K562 (cell line): ENCODE data around the gene ENDOU. TPM values are rescaled to one million over a fixed set of nuclear protein-coding genes. Genes with fewer than 3 reads are reported as not detected.
A peak's percentile ranks its signal among the peaks of the same experiment; 100 is the strongest.

Experiments
- ATAC-seq: fragments of 200-7000 bp; cut with Tn5 transposase; 3 replicates; pipeline ENCODE4 v1.9.1; 2020; ENCODE audit warnings: moderate library complexity
- BruUV-seq: library from RNA; stranded (reverse); fragments of 400-500 nt; replicated peaks from 2 replicates; lab custom pipeline; 2021; lab: Mats Ljungman, UMichigan
- CTCF ChIA-PET: fragments of 300-600 bp; formaldehyde crosslinking; extraction: SDS; loops from one replicate; lab custom pipeline; 2021; ENCODE audit warnings: low intra/inter-chr PET ratio; lab: Yijun Ruan, JAX
- POLR2A ChIA-PET: fragments of 300-600, 350-650 bp; sonication (Branson Sonifier 250); formaldehyde crosslinking; extraction: SDS; loops from one replicate; lab custom pipeline; 2021; ENCODE audit warnings: antibody characterized with exemption, inconsistent platforms; lab: Yijun Ruan, JAX
- DNase-seq, 4 experiments: peaks; one replicate each; pipeline versions ENCODE4 v3.0.0 to v3.0.0-alpha.2; 2011 to 2018; ENCODE audit warnings: low spot score in 3 of 4, mixed read lengths in 3 of 4; ENCODE audit errors: extremely low read depth in 1 of 4
- FAIRE-seq: peaks from 2 replicates; lab custom pipeline; 2011; peaks lifted over from hg19 to GRCh38; lab: Jason Lieb, UNC
- H2AFZ ChIP-seq: 2 replicates; pipeline ENCODE4 v1.6.0; 2011; ENCODE audit warnings: low read depth, low read length, control low read depth, inconsistent platforms
- H3K27ac ChIP-seq: fragments of 200-600 bp; 3 replicates; pipeline ENCODE4 v1.8.0; 2011; ENCODE audit warnings: low read depth, mild to moderate bottlenecking, control low read depth, inconsistent platforms, low read length, moderate library complexity, mixed read lengths; ENCODE audit errors: extremely low read depth
- H3K27me3 ChIP-seq, 2 experiments: fragments of 300-600 bp in 1 of 2; 2 replicates in 1 of 2; 3 replicates in 1 of 2; pipeline versions ENCODE4 v1.6.0 to v1.8.0; 2011; ENCODE audit warnings: inconsistent platforms in 2 of 2, low read length in 2 of 2, mild to moderate bottlenecking in 1 of 2, mixed read lengths in 1 of 2, moderate library complexity in 1 of 2; ENCODE audit not compliant: control insufficient read depth in 2 of 2, insufficient read depth in 2 of 2
- H3K36me3 ChIP-seq: fragments of 300-600 bp; 3 replicates; pipeline ENCODE4 v1.8.0; 2011; ENCODE audit warnings: mild to moderate bottlenecking, low read length, inconsistent platforms; ENCODE audit not compliant: control insufficient read depth, insufficient read depth
- H3K4me1 ChIP-seq, 2 experiments: fragments of 200-600 bp in 1 of 2; replicated peaks in 1 of 2; 2 replicates in 1 of 2; 3 replicates in 1 of 2; pipeline versions ENCODE4 v1.5.1 to v1.8.0; 2011; ENCODE audit warnings: inconsistent platforms in 2 of 2, low read length in 2 of 2, mild to moderate bottlenecking in 1 of 2, mixed read lengths in 1 of 2, moderate library complexity in 1 of 2; ENCODE audit not compliant: control insufficient read depth in 2 of 2, insufficient read depth in 2 of 2
- H3K4me2 ChIP-seq: 2 replicates; pipeline ENCODE4 v1.6.1; 2011; ENCODE audit warnings: low read length, control low read depth, inconsistent platforms, mixed read lengths; ENCODE audit not compliant: insufficient read depth
- H3K4me3 ChIP-seq: fragments of 200-600 bp; sonication (generic), shearing (Covaris generic); 2 replicates; pipeline ENCODE4 v1.5.1; 2016; ENCODE audit warnings: control low read depth, inconsistent platforms
- H3K79me2 ChIP-seq: fragments of 200-600 bp; 3 replicates; pipeline ENCODE4 v1.8.0; 2011; ENCODE audit warnings: low read length, inconsistent platforms; ENCODE audit not compliant: control insufficient read depth, insufficient read depth
- H3K9ac ChIP-seq, 2 experiments: 2 replicates each; pipeline versions ENCODE4 v1.6.0 to v1.6.1; 2011; ENCODE audit warnings: low read depth in 2 of 2, low read length in 2 of 2, control low read depth in 1 of 2, inconsistent platforms in 1 of 2, mild to moderate bottlenecking in 1 of 2, mixed read lengths in 1 of 2; ENCODE audit not compliant: insufficient read depth in 1 of 2
- H3K9me1 ChIP-seq: one replicate; pipeline ENCODE4 v1.6.0; 2011; ENCODE audit warnings: inconsistent platforms, mild to moderate bottlenecking, low read length, moderate library complexity; ENCODE audit not compliant: control insufficient read depth, insufficient read depth
- H3K9me3 ChIP-seq: replicated peaks from 2 replicates; pipeline ENCODE4 v1.5.1; 2011; ENCODE audit warnings: low read depth, low read length, inconsistent platforms; ENCODE audit not compliant: control insufficient read depth, insufficient read depth
- H4K20me1 ChIP-seq: replicated peaks from 2 replicates; pipeline ENCODE4 v1.6.1; 2011; ENCODE audit warnings: low read length, inconsistent platforms, mixed read lengths; ENCODE audit not compliant: control insufficient read depth, insufficient read depth
- CCNT2 ChIP-seq: IDR thresholded peaks from 2 replicates; pipeline ENCODE4 v1.6.1; 2011; ENCODE audit warnings: borderline replicate concordance, low read depth, mild to moderate bottlenecking, moderate library complexity, mixed read lengths, low read length; ENCODE audit not compliant: insufficient read length; ENCODE audit errors: extremely low read depth
- HDAC1 ChIP-seq, 2 experiments: fragments of 450-650 bp; IDR thresholded peaks; 2 replicates each; pipeline ENCODE4 v1.6.1; 2016 to 2017; ENCODE audit warnings: inconsistent platforms in 1 of 2, mild to moderate bottlenecking in 1 of 2, moderate library complexity in 1 of 2
- MYBL2 ChIP-seq, 2 experiments: fragments of 450-650 bp in 1 of 2; sonication (generic) in 1 of 2; formaldehyde crosslinking in 1 of 2; IDR thresholded peaks; 2 replicates each; pipeline versions ENCODE4 v1.6.1 to v1.8.1; 2017 to 2022; ENCODE audit warnings: borderline replicate concordance in 1 of 2, inconsistent platforms in 1 of 2, low read depth in 1 of 2, mild to moderate bottlenecking in 1 of 2, missing genetic modification reagents in 1 of 2, moderate library complexity in 1 of 2
- NR2C1 ChIP-seq, 2 experiments: fragments of 450-650 bp; IDR thresholded peaks; 2 replicates each; pipeline ENCODE4 v1.6.1; 2017; ENCODE audit warnings: mild to moderate bottlenecking in 2 of 2, antibody characterized with exemption in 1 of 2, inconsistent platforms in 1 of 2, missing compliant biosample characterization in 1 of 2, missing genetic modification characterization in 1 of 2
- SLC30A9 ChIP-seq: fragments of 250-450 bp; sonication (Bioruptor Pico); IDR thresholded peaks from 2 replicates; pipeline ENCODE4 v1.8.0; 2022; ENCODE audit warnings: mild to moderate bottlenecking, moderate library complexity
- SRSF3 ChIP-seq: fragments of 200-400 bp; formaldehyde crosslinking; IDR thresholded peaks from 2 replicates; pipeline ENCODE4 v1.6.1; 2016; ENCODE audit warnings: mild to moderate bottlenecking, low read length, moderate library complexity; ENCODE audit not compliant: insufficient read depth
- WGBS: fragments of 100-300 bp; shearing (Covaris generic); methylation state at CpG from one replicate; pipeline ENCODE4 v1.1.6; 2016; ENCODE audit warnings: low coverage, mixed read lengths; ENCODE audit not compliant: insufficient coverage; ENCODE audit errors: missing lambda C conversion rate; 5-methylcytosine and 5-hydroxymethylcytosine counted together
- in situ Hi-C: fragments of 300-500 bp; cut with MboI; formaldehyde crosslinking; loops from 4 replicates; pipeline ENCODE4 v1.15.0; 2018; ENCODE audit warnings: inconsistent platforms, mixed read lengths
- intact Hi-C: fragments of 100-400 bp; cut with micrococcal nuclease; formaldehyde crosslinking; loops from 2 replicates; pipeline ENCODE4 v1.14.2; 2022
- polyA plus RNA-seq, 8 experiments: library from polyadenylated mRNA; depleted of rRNA in 4 of 8; stranded (reverse) in 5 of 8; unstranded in 3 of 8; fragments of >200 nt; fragmentation: Nextera tagmentation in 2 of 8; fragmentation: Illumina TruSeq in 1 of 8; extraction: Ambion mirVana in 2 of 8; extraction: Trizol in 1 of 8; gene quantifications; 2 replicates each; pipeline versions ENCODE4 v1.2.1 to v1.2.3, GENCODE V29; 2011 to 2014; ENCODE audit warnings: inconsistent platforms in 1 of 8, missing spikeins in 1 of 8
- total RNA-seq, 7 experiments: library from RNA; depleted of rRNA in 6 of 7; stranded (reverse); fragments of >200 nt in 6 of 7; fragmentation: Illumina TruSeq in 2 of 7; extraction: Trizol in 2 of 7; gene quantifications; 2 replicates each; pipeline versions ENCODE4 v1.2.1 to v1.2.3, GENCODE V29; 2011 to 2021; ENCODE audit warnings: low replicate concordance in 1 of 7
- TF ChIP-seq, protein P1 (sequence below): fragments of 450-650 bp; formaldehyde crosslinking; IDR thresholded peaks from 2 replicates; pipeline ENCODE4 v1.4.0; 2020; ENCODE audit warnings: mild to moderate bottlenecking, moderate library complexity
- TF ChIP-seq, protein P2 (sequence below): fragments of 450-650 bp; IDR thresholded peaks from 2 replicates; pipeline ENCODE4 v1.7.0; 2016; ENCODE audit warnings: borderline replicate concordance

ENDOU gene
- total and polyA plus RNA-seq, 9 of the 15 experiments (the other 6 are each of a cell fraction or from before 2014, with no cell fraction given): 0.03 TPM; not detected in 8

DNA sequence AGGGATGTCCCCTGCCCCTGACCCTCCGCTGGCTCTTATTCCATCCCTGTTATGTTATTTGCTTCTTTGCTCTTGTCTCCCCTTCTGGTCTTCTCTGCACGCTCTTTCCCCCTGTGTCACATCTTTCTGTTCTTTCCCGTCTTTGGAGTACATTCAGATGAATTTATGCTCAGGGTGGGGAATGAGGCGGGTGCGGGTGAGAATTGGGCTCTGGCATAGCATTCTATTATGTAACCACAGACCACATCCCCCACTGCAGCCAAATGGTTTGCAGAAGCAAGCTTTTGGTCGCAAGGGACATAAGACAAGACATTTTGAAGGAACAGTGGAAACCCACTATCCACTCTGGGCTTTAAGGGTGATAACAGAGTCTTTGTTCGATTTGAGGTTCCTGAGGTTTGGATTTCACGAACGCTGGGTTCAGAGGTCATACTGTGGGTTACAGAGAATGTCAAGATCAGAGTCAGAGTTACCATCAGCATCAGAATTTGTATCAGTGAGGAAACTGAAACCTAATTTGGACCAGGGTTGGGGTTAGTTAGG, 3.8 kb downstream of the ENDOU start:
- 44% methylated on average over 8 of the region's 9 CpGs for WGBS
- Histone ChIP-seq H3K4me1 (peaks cover 3 to 4% of the 10 kb centered on the region in 2 experiments; a peak in 3 of 5 replicates), H3K9ac (no peak overlapping the region), H4K20me1 (no peaks in the 10 kb centered on the region), H3K4me2 (no peak overlapping the region), H3K4me3 (no peak overlapping the region), H3K27ac (no peak overlapping the region), H3K79me2 (no peaks in the 10 kb centered on the region), H3K27me3 (no peaks in the 10 kb centered on the region), H2AFZ (no peak overlapping the region), H3K9me3 (no peaks in the 10 kb centered on the region), H3K9me1 (no peaks in the 10 kb centered on the region), H3K36me3 (no peaks in the 10 kb centered on the region)
- CTCF ChIA-PET: no interaction called here
- ATAC-seq (no peak), DNase-seq (no peak), FAIRE-seq (no peak)
- TF ChIP-seq SLC30A9 (CRISPR knock-in tag) (no peak), NR2C1 (IDR thresholded peaks at IDR 0.05) (peak; percentile 22; the same call in 1 of the 2 replicates), NR2C1 (tag; IDR thresholded peaks at IDR 0.05) (peak; percentile 15; the same call in 1 of the 2 replicates)
- intact Hi-C loops (no loop called here), in situ Hi-C loops (no loop called here)
- POLR2A ChIA-PET: interaction anchor here (0.7 to 1.2 kb wide), 2 partner anchors 45 to 106 kb away, joined by 4 read pairs; no protein-coding TSS in a partner anchor
- BruUV-seq: no TSS peak

DNA sequence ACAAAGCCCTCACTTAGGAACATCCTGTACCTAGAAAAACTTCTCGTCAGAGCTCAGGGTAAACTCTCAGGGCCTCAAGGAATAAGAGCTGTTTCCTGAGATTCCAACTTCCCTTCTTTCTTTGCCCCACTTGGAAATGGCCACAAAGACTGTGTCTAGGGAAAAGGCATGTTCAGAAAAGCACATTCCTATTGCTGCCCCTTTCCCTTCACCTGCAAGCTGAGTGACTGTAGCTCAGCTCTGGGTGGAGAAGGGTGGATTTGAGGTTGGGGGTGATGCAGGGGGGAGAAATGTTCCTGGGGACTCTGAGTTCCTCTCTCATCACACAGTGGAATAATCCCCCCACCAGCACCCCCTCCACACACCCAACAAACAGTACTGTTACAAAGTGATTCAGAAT, 6.8 kb downstream of the ENDOU start:
- WGBS: 45% methylated on average over 1 of the region's 1 CpG
- Histone ChIP-seq H3K4me1 (peaks cover 3 to 4% of the 10 kb centered on the region in 2 experiments; a peak in 4 of 5 replicates), H3K9me3 (no peaks in the 10 kb centered on the region), H3K79me2 (no peaks in the 10 kb centered on the region), H3K4me2 (no peak overlapping the region), H4K20me1 (no peaks in the 10 kb centered on the region; the same call in 1 of the 2 replicates), H3K36me3 (no peaks in the 10 kb centered on the region), H2AFZ (no peak overlapping the region), H3K9ac (no peak overlapping the region), H3K27ac (no peak overlapping the region), H3K9me1 (no peaks in the 10 kb centered on the region), H3K27me3 (no peaks in the 10 kb centered on the region), H3K4me3 (no peak overlapping the region)
- no peak for FAIRE-seq
- no peak for DNase-seq
- POLR2A ChIA-PET: no interaction called here
- TF ChIP-seq, protein P1, sequence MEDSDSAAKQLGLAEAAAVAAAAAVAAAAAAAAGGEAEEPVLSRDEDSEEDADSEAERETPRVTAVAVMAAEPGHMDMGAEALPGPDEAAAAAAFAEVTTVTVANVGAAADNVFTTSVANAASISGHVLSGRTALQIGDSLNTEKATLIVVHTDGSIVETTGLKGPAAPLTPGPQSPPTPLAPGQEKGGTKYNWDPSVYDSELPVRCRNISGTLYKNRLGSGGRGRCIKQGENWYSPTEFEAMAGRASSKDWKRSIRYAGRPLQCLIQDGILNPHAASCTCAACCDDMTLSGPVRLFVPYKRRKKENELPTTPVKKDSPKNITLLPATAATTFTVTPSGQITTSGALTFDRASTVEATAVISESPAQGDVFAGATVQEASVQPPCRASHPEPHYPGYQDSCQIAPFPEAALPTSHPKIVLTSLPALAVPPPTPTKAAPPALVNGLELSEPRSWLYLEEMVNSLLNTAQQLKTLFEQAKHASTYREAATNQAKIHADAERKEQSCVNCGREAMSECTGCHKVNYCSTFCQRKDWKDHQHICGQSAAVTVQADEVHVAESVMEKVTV: no peak
- TF ChIP-seq MYBL2 (IDR thresholded peaks at IDR 0.05; ENCODE audit: low read depth) (no peak), MYBL2 (CRISPR knock-in tag; IDR thresholded peaks at IDR 0.05; ENCODE audit: borderline replicate concordance) (no peak), CCNT2 (no peak), SRSF3 (no peak), HDAC1 (IDR thresholded peaks at IDR 0.05) (no peak)
- TF ChIP-seq, protein P2, sequence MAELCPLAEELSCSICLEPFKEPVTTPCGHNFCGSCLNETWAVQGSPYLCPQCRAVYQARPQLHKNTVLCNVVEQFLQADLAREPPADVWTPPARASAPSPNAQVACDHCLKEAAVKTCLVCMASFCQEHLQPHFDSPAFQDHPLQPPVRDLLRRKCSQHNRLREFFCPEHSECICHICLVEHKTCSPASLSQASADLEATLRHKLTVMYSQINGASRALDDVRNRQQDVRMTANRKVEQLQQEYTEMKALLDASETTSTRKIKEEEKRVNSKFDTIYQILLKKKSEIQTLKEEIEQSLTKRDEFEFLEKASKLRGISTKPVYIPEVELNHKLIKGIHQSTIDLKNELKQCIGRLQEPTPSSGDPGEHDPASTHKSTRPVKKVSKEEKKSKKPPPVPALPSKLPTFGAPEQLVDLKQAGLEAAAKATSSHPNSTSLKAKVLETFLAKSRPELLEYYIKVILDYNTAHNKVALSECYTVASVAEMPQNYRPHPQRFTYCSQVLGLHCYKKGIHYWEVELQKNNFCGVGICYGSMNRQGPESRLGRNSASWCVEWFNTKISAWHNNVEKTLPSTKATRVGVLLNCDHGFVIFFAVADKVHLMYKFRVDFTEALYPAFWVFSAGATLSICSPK: no peak
- no peak for ATAC-seq
- intact Hi-C loops (loop anchor here (10.0 kb wide), 1 partner anchor 446 kb away; no protein-coding TSS in a partner anchor), in situ Hi-C loops (loop anchor here (10.0 kb wide), 1 partner anchor 56 kb away; the partner anchor contains the start of gene SLC48A1)
- CTCF ChIA-PET: interaction anchor here (1.8 kb wide), 1 partner anchor 57 kb away, joined by 10 read pairs; no protein-coding TSS in a partner anchor
- BruUV-seq: no TSS peak
